ENCODE measurements around the gene ZBTB39.
"Not testable (repeated sequence)": the region's sequence is repeated elsewhere in the genome, so short reads cannot be mapped to it uniquely, and the experiment has no call there.

The ZBTB39 gene

DNA sequence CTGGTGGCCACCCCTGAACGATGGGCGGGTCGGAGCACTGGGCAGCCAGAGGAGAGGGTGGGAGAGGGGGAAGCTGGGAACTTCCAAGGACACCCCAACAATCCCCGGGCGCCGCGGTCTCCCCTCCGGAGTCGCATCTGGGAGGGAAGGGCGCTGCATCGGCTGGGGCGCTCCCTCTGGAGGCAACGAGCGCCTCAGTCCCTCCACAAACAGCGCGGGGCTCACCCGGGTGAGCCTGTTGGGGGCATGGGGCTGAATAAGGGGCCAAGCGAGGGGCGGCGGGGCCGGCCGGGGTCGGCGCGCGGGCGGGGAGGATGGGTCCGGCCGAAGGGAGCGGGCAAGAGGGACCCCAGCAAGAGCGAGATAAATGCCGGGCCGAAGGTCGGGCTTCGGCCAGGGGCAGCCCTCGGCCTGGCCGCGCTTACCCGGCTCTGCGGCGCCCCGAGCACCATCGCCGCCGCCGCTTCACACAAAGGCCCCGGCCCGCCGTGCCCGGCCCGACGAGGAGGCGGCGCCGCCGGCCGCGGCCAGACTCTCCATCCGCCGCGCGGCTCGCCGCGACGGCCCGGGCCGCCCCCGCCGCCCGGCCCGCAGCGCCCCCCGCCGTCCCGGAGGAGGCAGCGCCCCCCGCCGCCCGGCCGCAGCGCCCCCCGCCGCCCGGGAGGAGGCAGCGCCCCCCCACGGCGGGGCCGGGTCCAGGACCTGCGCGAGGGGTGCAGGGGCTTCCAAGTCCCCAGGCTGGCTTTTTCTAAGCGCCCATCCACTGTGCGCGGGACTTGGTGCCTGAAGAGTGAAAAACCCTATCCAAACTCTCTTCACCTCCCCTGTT, at the start of gene ZBTB39:
Gene ZBTB39 (minus strand): TSS at position 567 of the 829 bp plus-strand sequence. CDS start 1,629 bp downstream, outside the sequence.
- H3K4me3 ChIP-seq (ENCODE audit: low read depth, low read length), result peak within 1 kb of the TSS; percentile 67
- peak; percentile 80 for DNase-seq (ENCODE audit: low read depth)
- TF ChIP-seq, protein P1, sequence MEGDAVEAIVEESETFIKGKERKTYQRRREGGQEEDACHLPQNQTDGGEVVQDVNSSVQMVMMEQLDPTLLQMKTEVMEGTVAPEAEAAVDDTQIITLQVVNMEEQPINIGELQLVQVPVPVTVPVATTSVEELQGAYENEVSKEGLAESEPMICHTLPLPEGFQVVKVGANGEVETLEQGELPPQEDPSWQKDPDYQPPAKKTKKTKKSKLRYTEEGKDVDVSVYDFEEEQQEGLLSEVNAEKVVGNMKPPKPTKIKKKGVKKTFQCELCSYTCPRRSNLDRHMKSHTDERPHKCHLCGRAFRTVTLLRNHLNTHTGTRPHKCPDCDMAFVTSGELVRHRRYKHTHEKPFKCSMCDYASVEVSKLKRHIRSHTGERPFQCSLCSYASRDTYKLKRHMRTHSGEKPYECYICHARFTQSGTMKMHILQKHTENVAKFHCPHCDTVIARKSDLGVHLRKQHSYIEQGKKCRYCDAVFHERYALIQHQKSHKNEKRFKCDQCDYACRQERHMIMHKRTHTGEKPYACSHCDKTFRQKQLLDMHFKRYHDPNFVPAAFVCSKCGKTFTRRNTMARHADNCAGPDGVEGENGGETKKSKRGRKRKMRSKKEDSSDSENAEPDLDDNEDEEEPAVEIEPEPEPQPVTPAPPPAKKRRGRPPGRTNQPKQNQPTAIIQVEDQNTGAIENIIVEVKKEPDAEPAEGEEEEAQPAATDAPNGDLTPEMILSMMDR (IDR thresholded peaks at IDR 0.05; ENCODE audit: low read depth, low read length), result peak; percentile 61
- no peak for TF ChIP-seq MYC (IDR thresholded peaks at IDR 0.05; ENCODE audit: low read depth, low read length)
- peak; percentile 64 for TF ChIP-seq POLR2A (IDR thresholded peaks at IDR 0.05; ENCODE audit: extremely low read depth, insufficient read length)
- TF ChIP-seq MAX (IDR thresholded peaks at IDR 0.05; ENCODE audit: low read depth, low read length), result no peak

- TF ChIP-seq MAX (IDR thresholded peaks at IDR 0.05; ENCODE audit: low read depth, low read length) (no peak), POLR2A (IDR thresholded peaks at IDR 0.05; ENCODE audit: extremely low read depth, insufficient read length) (no peak), MYC (IDR thresholded peaks at IDR 0.05; ENCODE audit: low read depth, low read length) (no peak)
- TF ChIP-seq, protein P1 (IDR thresholded peaks at IDR 0.05; ENCODE audit: low read depth, low read length), result no peak
- peak; percentile 74 for DNase-seq (ENCODE audit: low read depth)
Observed at GRCh38 chr12:57055824-57056223, 49.5 kb upstream of the ZBTB39 start.

GRCh38 chr12:57053901-57054300, 47.6 kb upstream of the ZBTB39 start:
- not testable (repeated sequence) for H3K4me3 ChIP-seq (ENCODE audit: low read depth, low read length); DNase-seq (ENCODE audit: low read depth)

More at GRCh38 chr12:57055824-57056223, 49.5 kb upstream of the ZBTB39 start:
- no peak overlapping the region for H3K4me3 ChIP-seq (ENCODE audit: low read depth, low read length)

- H3K4me3 ChIP-seq (ENCODE audit: low read depth, low read length); DNase-seq (ENCODE audit: low read depth): not testable (repeated sequence)
Observed at GRCh38 chr12:57053146-57053545, 46.8 kb upstream of the ZBTB39 start.

- TF ChIP-seq MAX (IDR thresholded peaks at IDR 0.05; ENCODE audit: low read depth, low read length), result no peak
- no peak for TF ChIP-seq MYC (IDR thresholded peaks at IDR 0.05; ENCODE audit: low read depth, low read length)
- TF ChIP-seq, protein P1 (IDR thresholded peaks at IDR 0.05; ENCODE audit: low read depth, low read length), result no peak
- TF ChIP-seq POLR2A (IDR thresholded peaks at IDR 0.05; ENCODE audit: extremely low read depth, insufficient read length), result no peak
- no peak overlapping the region for H3K4me3 ChIP-seq (ENCODE audit: low read depth, low read length)
- DNase-seq (ENCODE audit: low read depth), result no peak
Observed at GRCh38 chr12:57051011-57051410, 44.7 kb upstream of the ZBTB39 start.

DNA sequence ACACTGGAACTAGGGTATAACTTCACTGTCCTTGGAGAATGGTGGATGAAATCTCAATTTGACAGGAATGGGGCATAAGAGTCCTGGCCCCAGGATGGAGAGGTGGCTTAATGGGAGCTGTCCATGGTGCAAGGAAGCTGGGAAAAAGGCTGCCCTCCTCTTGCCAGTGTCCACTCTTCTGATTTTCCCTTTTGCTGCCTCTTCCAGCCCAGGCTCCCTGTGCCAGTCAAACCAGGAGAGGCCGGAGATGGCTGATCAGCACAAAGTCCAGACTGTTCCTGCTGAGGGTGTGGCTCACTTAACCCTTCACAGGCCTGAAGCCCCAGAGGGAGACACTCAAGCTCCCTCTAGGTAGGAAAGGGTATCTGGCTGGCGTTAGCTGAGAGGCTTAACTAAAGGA, 43.5 kb upstream of the ZBTB39 start, which contains the start of gene MYO1A:
Gene MYO1A (minus strand): TSS at position 240 of the 400 bp plus-strand sequence. CDS start 1,806 bp downstream, outside the sequence.
- peak; percentile 32 for DNase-seq (ENCODE audit: low read depth)
- TF ChIP-seq, protein P1 (IDR thresholded peaks at IDR 0.05; ENCODE audit: low read depth, low read length), result no peak
- no peak for TF ChIP-seq POLR2A (IDR thresholded peaks at IDR 0.05; ENCODE audit: extremely low read depth, insufficient read length)
- TF ChIP-seq MAX (IDR thresholded peaks at IDR 0.05; ENCODE audit: low read depth, low read length), result no peak
- no peak for TF ChIP-seq MYC (IDR thresholded peaks at IDR 0.05; ENCODE audit: low read depth, low read length)
- H3K4me3 ChIP-seq (ENCODE audit: low read depth, low read length), result no peak within 1 kb of the TSS

- no peak overlapping the region for H3K4me3 ChIP-seq (ENCODE audit: low read depth, low read length)
- no peak for TF ChIP-seq MAX (IDR thresholded peaks at IDR 0.05; ENCODE audit: low read depth, low read length)
- TF ChIP-seq, protein P1 (IDR thresholded peaks at IDR 0.05; ENCODE audit: low read depth, low read length), result no peak
- TF ChIP-seq POLR2A (IDR thresholded peaks at IDR 0.05; ENCODE audit: extremely low read depth, insufficient read length), result no peak
- no peak for TF ChIP-seq MYC (IDR thresholded peaks at IDR 0.05; ENCODE audit: low read depth, low read length)
- DNase-seq (ENCODE audit: low read depth), result no peak
Observed at GRCh38 chr12:57049119-57049446, 42.7 kb upstream of the ZBTB39 start.

Measured in NB4 (cell line).